Measurements from ENCODE around the gene PRKCH. TPM values are rescaled to one million over a fixed set of nuclear protein-coding genes. Genes with fewer than 3 reads are reported as not detected.

PRKCH gene
- total RNA-seq, 1 experiment from 2014 or later: 10.3 TPM

DNA sequence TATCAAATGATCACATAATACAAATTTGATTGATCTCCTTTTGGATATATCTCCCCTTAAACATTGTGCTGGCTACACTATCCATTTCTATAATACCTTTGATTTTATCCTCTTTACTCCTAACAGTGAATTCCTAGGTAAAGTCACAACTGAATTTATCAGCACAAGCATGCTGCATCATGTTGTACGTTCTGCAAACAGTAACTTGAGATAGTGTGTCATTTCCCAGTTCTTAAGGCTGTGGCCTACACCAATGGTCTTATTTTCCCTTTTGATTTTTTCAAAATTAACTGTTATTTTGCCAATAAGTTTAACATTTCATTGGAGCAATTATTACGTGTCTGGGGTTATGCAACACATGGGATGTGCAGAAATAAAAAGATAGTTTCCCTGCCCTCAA lies 24.8 kb downstream of the PRKCH start (continued):
- no peak for TF ChIP-seq GTF2I (CRISPR knock-in tag; conservative IDR thresholded peaks at IDR 0.05)
- TF ChIP-seq, protein P1, sequence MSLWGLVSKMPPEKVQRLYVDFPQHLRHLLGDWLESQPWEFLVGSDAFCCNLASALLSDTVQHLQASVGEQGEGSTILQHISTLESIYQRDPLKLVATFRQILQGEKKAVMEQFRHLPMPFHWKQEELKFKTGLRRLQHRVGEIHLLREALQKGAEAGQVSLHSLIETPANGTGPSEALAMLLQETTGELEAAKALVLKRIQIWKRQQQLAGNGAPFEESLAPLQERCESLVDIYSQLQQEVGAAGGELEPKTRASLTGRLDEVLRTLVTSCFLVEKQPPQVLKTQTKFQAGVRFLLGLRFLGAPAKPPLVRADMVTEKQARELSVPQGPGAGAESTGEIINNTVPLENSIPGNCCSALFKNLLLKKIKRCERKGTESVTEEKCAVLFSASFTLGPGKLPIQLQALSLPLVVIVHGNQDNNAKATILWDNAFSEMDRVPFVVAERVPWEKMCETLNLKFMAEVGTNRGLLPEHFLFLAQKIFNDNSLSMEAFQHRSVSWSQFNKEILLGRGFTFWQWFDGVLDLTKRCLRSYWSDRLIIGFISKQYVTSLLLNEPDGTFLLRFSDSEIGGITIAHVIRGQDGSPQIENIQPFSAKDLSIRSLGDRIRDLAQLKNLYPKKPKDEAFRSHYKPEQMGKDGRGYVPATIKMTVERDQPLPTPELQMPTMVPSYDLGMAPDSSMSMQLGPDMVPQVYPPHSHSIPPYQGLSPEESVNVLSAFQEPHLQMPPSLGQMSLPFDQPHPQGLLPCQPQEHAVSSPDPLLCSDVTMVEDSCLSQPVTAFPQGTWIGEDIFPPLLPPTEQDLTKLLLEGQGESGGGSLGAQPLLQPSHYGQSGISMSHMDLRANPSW (CRISPR knock-in tag; conservative IDR thresholded peaks at IDR 0.05; ENCODE audit: low read depth): no peak
- TF ChIP-seq, protein P2, sequence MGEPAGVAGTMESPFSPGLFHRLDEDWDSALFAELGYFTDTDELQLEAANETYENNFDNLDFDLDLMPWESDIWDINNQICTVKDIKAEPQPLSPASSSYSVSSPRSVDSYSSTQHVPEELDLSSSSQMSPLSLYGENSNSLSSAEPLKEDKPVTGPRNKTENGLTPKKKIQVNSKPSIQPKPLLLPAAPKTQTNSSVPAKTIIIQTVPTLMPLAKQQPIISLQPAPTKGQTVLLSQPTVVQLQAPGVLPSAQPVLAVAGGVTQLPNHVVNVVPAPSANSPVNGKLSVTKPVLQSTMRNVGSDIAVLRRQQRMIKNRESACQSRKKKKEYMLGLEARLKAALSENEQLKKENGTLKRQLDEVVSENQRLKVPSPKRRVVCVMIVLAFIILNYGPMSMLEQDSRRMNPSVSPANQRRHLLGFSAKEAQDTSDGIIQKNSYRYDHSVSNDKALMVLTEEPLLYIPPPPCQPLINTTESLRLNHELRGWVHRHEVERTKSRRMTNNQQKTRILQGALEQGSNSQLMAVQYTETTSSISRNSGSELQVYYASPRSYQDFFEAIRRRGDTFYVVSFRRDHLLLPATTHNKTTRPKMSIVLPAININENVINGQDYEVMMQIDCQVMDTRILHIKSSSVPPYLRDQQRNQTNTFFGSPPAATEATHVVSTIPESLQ (CRISPR knock-in tag; IDR thresholded peaks at IDR 0.05): no peak

DNA sequence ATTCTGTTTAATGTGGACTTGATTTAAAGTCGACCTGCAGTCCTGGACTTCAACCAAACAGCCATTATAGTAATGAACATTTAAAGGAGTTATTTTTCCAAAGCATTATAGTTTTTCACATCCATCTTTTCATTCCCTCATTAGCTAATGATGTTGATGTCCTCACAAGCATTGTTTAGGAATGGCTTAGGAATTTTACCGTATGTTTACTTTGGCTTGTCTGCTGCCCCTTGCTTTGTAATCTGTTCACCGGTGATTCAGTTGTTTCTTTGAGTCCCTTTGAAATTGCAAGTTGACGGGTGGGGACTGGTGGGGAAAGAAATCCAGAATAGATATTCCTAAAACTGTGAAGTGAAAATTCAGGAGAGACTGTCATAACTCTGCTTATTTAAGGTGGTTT lies 25.4 kb downstream of the PRKCH start:
- Mint-ChIP-seq H3K9me3 (no peaks in the 10 kb centered on the region; the same call in 1 of the 2 replicates), H3K36me3 (no peaks in the 10 kb centered on the region), H3K27ac (no peak overlapping the region), H3K4me3 (no peak overlapping the region), H3K4me1 (peaks cover 4% of the 10 kb centered on the region), H3K27me3 (ENCODE audit: low read depth) (no peaks in the 10 kb centered on the region)
- POLR2A ChIA-PET: no interaction called here
- ATAC-seq (no peak), DNase-seq (ENCODE audit: low spot score) (no peak)
- CTCF ChIA-PET: no interaction called here
- no peak for TF ChIP-seq PRRX2 (CRISPR knock-in tag; IDR thresholded peaks at IDR 0.05)
- no peak for TF ChIP-seq SOX15 (CRISPR knock-in tag; IDR thresholded peaks at IDR 0.05)
- no peak for TF ChIP-seq EMX1 (CRISPR knock-in tag; IDR thresholded peaks at IDR 0.05)
- TF ChIP-seq GTF2I (CRISPR knock-in tag; conservative IDR thresholded peaks at IDR 0.05): no peak
- no peak for TF ChIP-seq ZNF416 (CRISPR knock-in tag; IDR thresholded peaks at IDR 0.05)
- TF ChIP-seq FOXP1 (CRISPR knock-in tag; IDR thresholded peaks at IDR 0.05; ENCODE audit: borderline replicate concordance): no peak
- TF ChIP-seq NFATC4 (CRISPR knock-in tag; IDR thresholded peaks at IDR 0.05): no peak
- TF ChIP-seq, protein P3, sequence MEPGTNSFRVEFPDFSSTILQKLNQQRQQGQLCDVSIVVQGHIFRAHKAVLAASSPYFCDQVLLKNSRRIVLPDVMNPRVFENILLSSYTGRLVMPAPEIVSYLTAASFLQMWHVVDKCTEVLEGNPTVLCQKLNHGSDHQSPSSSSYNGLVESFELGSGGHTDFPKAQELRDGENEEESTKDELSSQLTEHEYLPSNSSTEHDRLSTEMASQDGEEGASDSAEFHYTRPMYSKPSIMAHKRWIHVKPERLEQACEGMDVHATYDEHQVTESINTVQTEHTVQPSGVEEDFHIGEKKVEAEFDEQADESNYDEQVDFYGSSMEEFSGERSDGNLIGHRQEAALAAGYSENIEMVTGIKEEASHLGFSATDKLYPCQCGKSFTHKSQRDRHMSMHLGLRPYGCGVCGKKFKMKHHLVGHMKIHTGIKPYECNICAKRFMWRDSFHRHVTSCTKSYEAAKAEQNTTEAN (CRISPR knock-in tag; IDR thresholded peaks at IDR 0.05): no peak
- no peak for TF ChIP-seq TEAD4 (CRISPR knock-in tag; IDR thresholded peaks at IDR 0.05)

DNA sequence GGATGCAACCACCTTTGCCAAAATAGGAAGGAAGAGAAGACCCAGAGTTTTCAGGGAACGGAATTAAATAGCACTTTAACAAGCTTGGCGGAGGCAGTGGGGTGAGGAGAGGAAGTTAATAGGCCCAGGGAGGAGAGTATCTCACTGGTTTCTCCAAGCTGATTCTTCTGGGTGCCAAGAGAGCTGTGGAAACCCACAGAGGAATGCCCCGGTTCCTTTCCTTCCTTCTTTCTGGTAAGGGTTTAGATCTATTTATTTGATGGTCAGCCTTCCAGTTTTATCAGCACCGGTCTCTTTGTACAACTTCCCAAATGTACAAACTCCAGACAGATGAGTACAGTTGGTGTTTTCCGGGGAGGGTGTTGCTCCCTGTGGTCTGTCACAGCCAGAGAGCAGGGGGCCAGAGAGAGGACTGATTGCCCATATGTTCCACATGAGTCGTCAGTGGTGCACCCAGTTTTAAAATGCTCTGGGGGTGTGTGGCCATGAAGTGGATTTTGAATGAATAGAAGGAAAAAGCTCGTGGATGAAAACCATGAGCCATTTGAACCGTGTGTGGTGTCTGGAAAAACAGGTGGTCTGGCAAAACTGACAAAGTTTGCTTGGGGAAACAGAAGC lies 26.6 kb downstream of the PRKCH start:
- ChIA-PET POLR2A (interaction anchor here (0.6 kb wide), 1 partner anchor 11 kb away, joined by 3 read pairs; no protein-coding TSS in a partner anchor), CTCF (no interaction called here)
- H3K36me3 Mint-ChIP-seq: no peaks in the 10 kb centered on the region
- no peak overlapping the region for H3K27ac Mint-ChIP-seq
- no peaks in the 10 kb centered on the region; the same call in 1 of the 2 replicates for H3K9me3 Mint-ChIP-seq
- H3K27me3 Mint-ChIP-seq (ENCODE audit: low read depth): no peaks in the 10 kb centered on the region
- H3K4me3 Mint-ChIP-seq: no peak overlapping the region
- ATAC-seq: no peak
- peaks cover 4% of the 10 kb centered on the region for H3K4me1 Mint-ChIP-seq
- DNase-seq (ENCODE audit: low spot score): no peak
- TF ChIP-seq, protein P3 (CRISPR knock-in tag; IDR thresholded peaks at IDR 0.05): no peak
- TF ChIP-seq NR3C1 (CRISPR knock-in tag; conservative IDR thresholded peaks at IDR 0.05; ENCODE audit: low read depth): no peak
- TF ChIP-seq, protein P4, sequence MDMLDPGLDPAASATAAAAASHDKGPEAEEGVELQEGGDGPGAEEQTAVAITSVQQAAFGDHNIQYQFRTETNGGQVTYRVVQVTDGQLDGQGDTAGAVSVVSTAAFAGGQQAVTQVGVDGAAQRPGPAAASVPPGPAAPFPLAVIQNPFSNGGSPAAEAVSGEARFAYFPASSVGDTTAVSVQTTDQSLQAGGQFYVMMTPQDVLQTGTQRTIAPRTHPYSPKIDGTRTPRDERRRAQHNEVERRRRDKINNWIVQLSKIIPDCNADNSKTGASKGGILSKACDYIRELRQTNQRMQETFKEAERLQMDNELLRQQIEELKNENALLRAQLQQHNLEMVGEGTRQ (CRISPR knock-in tag; IDR thresholded peaks at IDR 0.05): no peak
- TF ChIP-seq, protein P5, sequence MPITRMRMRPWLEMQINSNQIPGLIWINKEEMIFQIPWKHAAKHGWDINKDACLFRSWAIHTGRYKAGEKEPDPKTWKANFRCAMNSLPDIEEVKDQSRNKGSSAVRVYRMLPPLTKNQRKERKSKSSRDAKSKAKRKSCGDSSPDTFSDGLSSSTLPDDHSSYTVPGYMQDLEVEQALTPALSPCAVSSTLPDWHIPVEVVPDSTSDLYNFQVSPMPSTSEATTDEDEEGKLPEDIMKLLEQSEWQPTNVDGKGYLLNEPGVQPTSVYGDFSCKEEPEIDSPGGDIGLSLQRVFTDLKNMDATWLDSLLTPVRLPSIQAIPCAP (CRISPR knock-in tag; IDR thresholded peaks at IDR 0.05): no peak
- no peak for TF ChIP-seq ELF4 (CRISPR knock-in tag; IDR thresholded peaks at IDR 0.05; ENCODE audit: low read depth)
- no peak for TF ChIP-seq KAT7 (CRISPR knock-in tag; IDR thresholded peaks at IDR 0.05; ENCODE audit: borderline replicate concordance)
- TF ChIP-seq FOXP1 (CRISPR knock-in tag; IDR thresholded peaks at IDR 0.05; ENCODE audit: borderline replicate concordance): no peak
- TF ChIP-seq, protein P6, sequence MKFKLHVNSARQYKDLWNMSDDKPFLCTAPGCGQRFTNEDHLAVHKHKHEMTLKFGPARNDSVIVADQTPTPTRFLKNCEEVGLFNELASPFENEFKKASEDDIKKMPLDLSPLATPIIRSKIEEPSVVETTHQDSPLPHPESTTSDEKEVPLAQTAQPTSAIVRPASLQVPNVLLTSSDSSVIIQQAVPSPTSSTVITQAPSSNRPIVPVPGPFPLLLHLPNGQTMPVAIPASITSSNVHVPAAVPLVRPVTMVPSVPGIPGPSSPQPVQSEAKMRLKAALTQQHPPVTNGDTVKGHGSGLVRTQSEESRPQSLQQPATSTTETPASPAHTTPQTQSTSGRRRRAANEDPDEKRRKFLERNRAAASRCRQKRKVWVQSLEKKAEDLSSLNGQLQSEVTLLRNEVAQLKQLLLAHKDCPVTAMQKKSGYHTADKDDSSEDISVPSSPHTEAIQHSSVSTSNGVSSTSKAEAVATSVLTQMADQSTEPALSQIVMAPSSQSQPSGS (CRISPR knock-in tag; IDR thresholded peaks at IDR 0.05; ENCODE audit: borderline replicate concordance, low read depth): no peak
- TF ChIP-seq, protein P1 (CRISPR knock-in tag; conservative IDR thresholded peaks at IDR 0.05; ENCODE audit: low read depth): no peak

All from WTC11 (cell line).